DMS53 (cell line): ENCODE data around the gene GRHL3.
A peak's percentile ranks its signal among the peaks of the same experiment; 100 is the strongest.

ENCODE experiments used
- DNase-seq: peaks from one replicate; lab custom pipeline; 2025; lab: John Stamatoyannopoulos, UW

The GRHL3 gene

GRCh38 chr1:24344090-24344742, 25.1 kb downstream of the GRHL3 start:
- no peak for DNase-seq

- no peak for DNase-seq
Measured at GRCh38 chr1:24345334-24345733, 26.2 kb downstream of the GRHL3 start.

DNA sequence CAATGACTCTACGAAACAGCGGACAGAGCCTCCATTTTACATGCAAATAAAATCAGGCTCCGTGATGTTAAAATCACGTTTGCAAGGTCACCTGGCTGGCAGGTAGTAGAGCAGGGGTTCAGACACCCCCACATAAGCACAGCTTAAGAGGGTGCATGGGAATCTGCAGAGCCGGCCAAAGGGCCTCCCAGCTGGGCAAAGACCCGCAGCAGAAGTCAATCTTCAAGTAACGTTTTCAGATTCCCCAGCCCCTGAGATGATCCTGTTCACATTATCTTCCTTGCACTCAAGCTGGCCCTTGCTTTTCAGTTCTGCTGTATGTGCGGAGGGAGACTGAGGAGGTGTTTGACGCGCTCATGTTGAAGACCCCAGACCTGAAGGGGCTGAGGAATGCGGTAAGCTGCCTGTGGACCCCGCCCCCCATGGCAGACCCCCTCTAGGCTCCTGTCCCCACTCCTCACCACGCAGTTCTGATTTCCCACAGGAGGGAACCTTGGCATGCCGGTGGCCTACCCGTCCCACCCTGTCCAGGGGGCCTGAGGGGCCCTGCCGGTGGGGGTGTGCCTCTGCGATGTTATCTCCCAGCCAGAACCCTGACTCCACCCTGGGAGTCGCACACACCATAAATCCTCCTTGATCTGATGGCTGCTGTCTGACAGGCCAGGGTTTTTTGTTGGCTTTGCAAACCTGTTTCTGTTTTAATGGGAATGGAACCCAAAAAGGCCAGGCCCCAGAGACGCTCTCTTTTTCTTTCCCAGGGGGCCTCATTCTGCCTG, 28.2 kb downstream of the GRHL3 start:
- no peak for DNase-seq

- no peak for DNase-seq
Measured at GRCh38 chr1:24348196-24348595, 29.0 kb downstream of the GRHL3 start.

DNA sequence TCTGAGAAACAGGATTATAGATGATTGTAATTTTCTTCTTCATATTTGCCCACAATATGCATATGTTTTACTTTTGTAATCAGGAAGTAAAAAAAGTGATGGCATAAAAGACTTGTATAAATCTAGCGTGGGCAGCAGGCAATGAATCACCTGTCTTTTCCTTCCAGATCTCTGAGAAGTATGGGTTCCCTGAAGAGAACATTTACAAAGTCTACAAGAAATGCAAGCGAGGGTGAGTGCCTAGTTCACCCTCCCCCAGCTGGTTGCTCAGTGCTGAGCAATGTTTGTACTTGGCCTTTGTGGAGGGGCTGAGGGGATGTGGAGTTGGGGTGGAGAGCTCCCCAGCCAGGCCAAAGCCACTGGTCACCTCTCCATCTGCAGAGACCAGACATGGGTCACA, 30.7 kb downstream of the GRHL3 start:
- no peak for DNase-seq

GRCh38 chr1:24351247-24351646, 32.1 kb downstream of the GRHL3 start:
- DNase-seq, result no peak

DNA sequence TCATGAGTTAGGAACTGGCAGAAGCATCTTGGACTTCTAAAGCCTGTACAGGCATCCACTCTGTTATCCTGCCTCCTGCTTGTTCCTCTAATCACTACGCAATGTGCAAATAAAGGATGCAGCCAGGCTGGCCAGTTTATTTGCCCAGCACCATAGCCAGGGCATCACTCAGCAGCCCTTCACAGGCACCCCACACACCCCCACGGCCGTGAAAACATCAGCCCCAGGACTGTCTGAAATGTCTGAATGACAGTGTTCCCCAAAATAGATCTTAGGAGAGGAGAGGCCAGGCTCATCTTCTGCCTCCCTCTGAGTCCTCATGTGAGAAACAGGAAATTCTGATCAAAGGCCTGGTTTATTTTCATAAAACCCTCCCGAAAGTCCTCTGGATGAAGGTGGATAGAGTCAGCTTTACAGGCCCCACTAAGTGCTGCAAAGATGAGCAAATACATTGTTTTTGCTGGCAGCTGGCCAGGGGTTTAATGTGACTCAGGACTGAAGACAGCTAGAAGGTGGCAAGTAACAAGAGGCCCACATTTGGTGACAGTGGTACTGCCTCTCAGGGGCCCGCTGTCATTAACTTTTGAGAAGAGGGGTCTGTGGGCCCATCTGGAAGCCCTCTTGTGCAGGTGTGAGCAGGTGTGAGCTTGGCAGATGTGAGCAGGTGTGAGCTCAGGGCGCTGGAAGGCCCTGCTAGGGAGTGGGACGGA, 32.9 kb downstream of the GRHL3 start:
- DNase-seq, result peak; percentile 36

GRCh38 chr1:24353292-24353891, 34.2 kb downstream of the GRHL3 start:
- no peak for DNase-seq

- no peak for DNase-seq
Measured at GRCh38 chr1:24355466-24355865, 36.3 kb downstream of the GRHL3 start.

DNA sequence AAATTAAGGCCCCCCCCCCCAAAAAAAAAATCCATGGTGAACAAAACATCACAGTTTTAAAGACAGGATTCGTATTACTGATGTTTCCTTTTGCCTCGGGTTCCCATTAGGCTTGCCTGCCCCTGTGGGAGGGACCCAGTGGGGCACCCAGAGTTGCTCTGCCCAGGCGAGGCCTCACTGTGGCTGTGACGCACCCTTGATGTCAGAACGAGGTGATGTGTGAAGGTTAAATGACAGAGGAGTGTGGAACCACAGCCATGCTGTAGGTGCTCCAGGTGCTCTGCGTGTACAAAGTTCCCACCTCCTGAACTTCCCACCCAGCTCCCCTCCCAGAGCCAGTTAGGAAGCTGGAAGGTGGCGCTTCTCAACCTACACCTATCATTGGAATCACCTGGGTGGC, 37.9 kb downstream of the GRHL3 start:
- DNase-seq, result no peak

DNA sequence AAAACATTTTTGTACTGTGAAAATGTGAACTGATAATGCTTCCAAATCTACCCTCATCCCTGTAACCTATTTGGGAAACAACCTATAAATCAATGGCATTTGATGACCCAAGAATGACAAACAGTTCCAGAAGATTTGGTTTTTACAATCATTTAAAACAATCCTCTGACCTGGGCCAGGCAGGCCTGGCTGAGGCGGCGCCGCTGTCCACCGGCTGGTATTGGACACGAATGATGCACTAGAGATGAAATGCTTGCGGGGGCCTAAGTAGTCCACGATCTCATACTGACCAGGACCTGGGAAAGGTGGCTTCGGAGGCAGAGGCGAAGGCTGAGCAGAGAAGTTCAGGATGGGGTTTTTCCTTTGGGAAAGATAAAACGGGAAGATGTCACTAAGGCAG, 41.5 kb downstream of the GRHL3 start:
- DNase-seq, result no peak

- DNase-seq, result no peak
Measured at GRCh38 chr1:24361811-24362210, 42.7 kb downstream of the GRHL3 start.

DNA sequence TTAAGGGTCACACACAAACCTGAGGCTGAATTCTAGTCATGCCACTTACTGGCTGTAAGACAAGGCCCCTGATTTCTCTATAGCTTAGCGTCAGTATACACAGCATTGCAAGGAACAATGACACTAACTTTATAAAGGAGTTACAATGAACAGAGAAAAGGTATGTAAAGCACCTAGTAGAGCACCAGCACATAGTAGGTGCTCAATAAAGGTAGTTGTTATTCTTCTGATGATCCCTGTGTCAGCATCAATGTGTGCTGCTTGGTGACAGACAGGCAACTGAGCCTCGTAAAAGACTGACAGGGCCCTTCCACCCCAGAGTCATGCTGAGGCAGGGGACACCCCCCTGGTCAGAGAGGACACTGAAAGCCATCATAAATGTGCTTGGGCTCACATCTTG, 43.2 kb downstream of the GRHL3 start:
- no peak for DNase-seq

- no peak for DNase-seq
Measured at GRCh38 chr1:24362982-24363614, 43.9 kb downstream of the GRHL3 start.

DNA sequence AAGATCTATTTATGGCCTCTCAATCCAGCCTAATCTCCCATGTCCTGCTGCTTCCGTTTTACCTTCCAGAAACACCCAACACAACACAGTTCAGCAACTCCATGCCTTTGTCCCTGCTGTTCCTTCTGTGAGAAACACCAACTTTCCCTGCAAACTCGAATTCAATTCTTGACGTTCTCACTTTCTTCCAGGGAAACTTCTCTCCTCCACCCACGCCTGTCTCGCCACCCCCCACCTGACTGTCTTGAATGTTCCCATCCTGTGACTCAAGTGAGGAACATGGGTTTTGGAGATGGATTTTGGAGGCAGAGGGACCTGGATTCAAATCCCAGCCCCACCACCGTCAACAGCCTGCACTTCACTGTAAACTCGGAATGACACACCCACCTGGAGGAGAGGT, 44.8 kb downstream of the GRHL3 start:
- DNase-seq, result no peak

GRCh38 chr1:24364605-24364974, 45.4 kb downstream of the GRHL3 start:
- no peak for DNase-seq

DNA sequence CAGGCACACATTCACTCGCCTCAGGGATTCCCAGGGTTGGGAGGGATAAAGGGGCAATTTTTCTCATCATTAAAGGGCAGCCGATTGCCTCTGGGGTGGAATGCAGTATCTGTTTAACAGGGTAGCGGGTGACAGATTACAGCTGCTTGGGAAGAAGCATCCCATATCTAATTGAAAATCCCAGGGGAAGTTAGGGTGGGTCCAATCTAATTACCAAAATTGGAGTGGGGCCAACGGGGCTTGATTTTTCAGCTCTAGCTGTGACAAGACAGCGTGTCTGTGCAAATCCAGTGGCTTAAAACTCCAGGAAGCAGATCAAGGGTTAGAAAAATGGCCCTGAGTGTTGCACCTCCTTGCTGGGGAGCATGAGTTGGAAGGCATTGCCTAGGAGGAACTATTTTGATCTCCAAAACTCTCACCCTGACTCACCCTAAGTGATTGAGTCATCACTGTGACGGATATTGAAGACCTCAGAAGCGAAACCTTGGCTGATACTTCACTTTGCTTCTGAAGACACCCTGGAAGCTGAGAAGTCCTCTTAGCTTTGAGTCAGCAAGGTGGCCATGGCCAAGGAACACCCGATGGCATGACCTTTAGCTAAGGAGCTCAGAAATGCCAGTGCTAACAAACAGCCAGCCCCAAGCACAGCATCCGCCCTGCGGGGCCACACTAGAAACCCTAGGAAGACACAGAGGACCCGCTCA, 46.0 kb downstream of the GRHL3 start:
- no peak for DNase-seq

GRCh38 chr1:24366707-24367106, 47.5 kb downstream of the GRHL3 start:
- DNase-seq, result no peak

DNA sequence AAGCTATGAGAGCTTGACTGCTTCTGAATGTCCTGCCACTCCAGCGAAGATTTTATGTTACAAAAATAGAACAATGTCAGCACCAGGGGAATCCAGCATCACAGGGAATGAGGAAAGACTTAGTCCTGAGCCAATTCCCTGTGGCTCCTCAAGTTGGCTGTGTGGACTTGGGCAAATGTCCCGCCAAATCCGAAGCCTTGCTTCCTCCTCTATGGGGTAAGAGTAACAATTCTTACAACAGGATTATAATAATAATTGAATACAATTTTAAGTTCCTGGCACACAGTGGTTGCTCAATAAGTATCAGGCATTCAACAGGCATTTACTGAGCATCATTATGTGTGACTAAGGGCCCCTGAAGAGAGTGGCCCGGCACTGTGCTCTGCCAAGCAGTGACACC, 50.0 kb downstream of the GRHL3 start:
- no peak for DNase-seq

DNA sequence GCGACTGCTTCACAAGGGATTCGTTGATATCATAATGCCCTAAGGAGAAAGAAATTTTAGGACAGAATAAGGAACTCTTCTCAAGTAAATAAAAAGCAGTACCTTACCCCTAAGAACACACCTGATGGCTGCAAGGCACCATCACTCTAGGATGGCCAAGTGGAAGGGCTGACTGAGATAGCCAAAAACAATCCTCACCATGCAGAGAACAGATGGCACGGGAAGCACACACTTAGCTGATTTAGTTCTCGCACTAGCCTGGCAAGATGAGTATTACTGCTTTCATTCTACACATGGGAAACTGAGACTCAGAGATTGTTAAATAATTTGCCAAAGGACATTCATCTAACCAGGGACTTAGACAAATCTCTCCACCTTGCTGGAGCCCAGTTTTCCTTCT, 50.6 kb downstream of the GRHL3 start:
- DNase-seq, result no peak

DNA sequence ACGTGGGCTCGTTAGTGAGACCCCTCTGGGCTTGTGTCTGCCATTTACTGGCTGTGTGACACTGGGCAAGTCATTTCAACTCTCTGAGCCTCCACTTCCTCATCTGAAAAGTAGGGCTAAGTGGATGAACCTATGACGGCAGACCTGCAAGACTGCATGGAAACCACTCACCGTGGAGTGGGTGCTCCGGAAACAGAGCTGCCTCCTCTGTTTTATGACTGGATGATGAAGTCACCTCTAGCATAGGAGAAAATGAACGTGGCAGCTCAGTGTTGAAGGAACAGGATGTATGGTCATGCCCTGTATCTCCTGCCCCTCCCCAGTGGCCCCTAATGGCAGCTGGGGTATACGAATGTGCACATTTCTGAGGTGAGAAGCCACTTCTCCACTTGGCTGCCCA, 53.9 kb downstream of the GRHL3 start:
- no peak for DNase-seq

- no peak for DNase-seq
Measured at GRCh38 chr1:24373710-24374109, 54.6 kb downstream of the GRHL3 start.
